ENCODE data around the gene GALC. TPM values are rescaled to one million over a fixed set of nuclear protein-coding genes. Genes with fewer than 3 reads are reported as not detected.

The GALC gene
- polyA plus RNA-seq, 1 donor (not counting 4 experiments of a cell fraction or from before 2014, with no cell fraction given) = 7.9 TPM

GRCh38 chr14:87944987-87945604 is 47.9 kb downstream of the GALC start:
- DNase-seq (ENCODE audit: low read depth, low spot score) (peak; percentile 13), FAIRE-seq (no peak)
- no peaks in the 10 kb centered on the region for H4K20me1 ChIP-seq (ENCODE audit: control insufficient read depth, extremely low read depth, insufficient read depth, low read length)
- TF ChIP-seq EZH2 (IDR thresholded peaks at IDR 0.05; ENCODE audit: low read length) (no peak), CTCF (optimal IDR thresholded peaks at IDR 0.05 in 1 of 3, IDR thresholded peaks at IDR 0.05 in 1 of 3, conservative IDR thresholded peaks at IDR 0.05 in 1 of 3; ENCODE audit: extremely low read depth in 1 of 3, insufficient read depth in 2 of 3, low read length in 3 of 3) (peak in 2 of 3 experiments; percentile 33 to 34)
- H3K4me2 ChIP-seq (ENCODE audit: control insufficient read depth, extremely low read depth, insufficient read depth, low read depth, low read length) = no peak overlapping the region
- H3K79me2 ChIP-seq (ENCODE audit: control insufficient read depth, insufficient read depth, low read length) = no peaks in the 10 kb centered on the region
- H2AFZ ChIP-seq (ENCODE audit: control insufficient read depth, low read length) = no peak overlapping the region
- no peaks in the 10 kb centered on the region for H3K27me3 ChIP-seq (ENCODE audit: control insufficient read depth, extremely low read depth, insufficient read depth, low read length)
- H3K27ac ChIP-seq (ENCODE audit: control insufficient read depth, insufficient read depth, low read length) = no peak overlapping the region
- no peaks in the 10 kb centered on the region for H3K36me3 ChIP-seq (ENCODE audit: control insufficient read depth in 2 of 2, extremely low read depth in 1 of 2, insufficient read depth in 2 of 2, low read length in 2 of 2)
- H3K9me1 ChIP-seq (ENCODE audit: control insufficient read depth, extremely low read depth, insufficient read depth, low read length) = no peaks in the 10 kb centered on the region
- no peaks in the 10 kb centered on the region for H3K9me3 ChIP-seq (ENCODE audit: control insufficient read depth, low read depth, low read length)
- H3K4me3 ChIP-seq (ENCODE audit: control insufficient read depth in 2 of 3, extremely low read depth in 1 of 3, insufficient read depth in 2 of 3, low read depth in 1 of 3, low read length in 3 of 3) = no peak overlapping the region
- H3K9ac ChIP-seq (ENCODE audit: control insufficient read depth, extremely low read depth, insufficient read depth, low read length) = no peak overlapping the region
- dilution Hi-C loops (cut with MboI; ENCODE audit: extremely low pct_ligation_motif_present, low sequenced_read_pairs) = no loop called here
- H3K4me1 ChIP-seq (ENCODE audit: control insufficient read depth, extremely low read depth, insufficient read depth, low read length) = no peaks in the 10 kb centered on the region

- TF ChIP-seq EZH2 (IDR thresholded peaks at IDR 0.05; ENCODE audit: low read length) (no peak), CTCF (optimal IDR thresholded peaks at IDR 0.05 in 1 of 3, IDR thresholded peaks at IDR 0.05 in 1 of 3, conservative IDR thresholded peaks at IDR 0.05 in 1 of 3; ENCODE audit: extremely low read depth in 1 of 3, insufficient read depth in 2 of 3, low read length in 3 of 3) (no peak)
- no peaks in the 10 kb centered on the region for H3K27me3 ChIP-seq (ENCODE audit: control insufficient read depth, extremely low read depth, insufficient read depth, low read length)
- dilution Hi-C loops (cut with MboI; ENCODE audit: extremely low pct_ligation_motif_present, low sequenced_read_pairs) = no loop called here
Observed at GRCh38 chr14:87940894-87941293, 52.1 kb downstream of the GALC start.

More at GRCh38 chr14:87940894-87941293, 52.1 kb downstream of the GALC start:
- Histone ChIP-seq H3K4me1 (ENCODE audit: control insufficient read depth, extremely low read depth, insufficient read depth, low read length) (no peaks in the 10 kb centered on the region), H3K9me3 (ENCODE audit: control insufficient read depth, low read depth, low read length) (no peaks in the 10 kb centered on the region), H2AFZ (ENCODE audit: control insufficient read depth, low read length) (no peak overlapping the region), H3K4me3 (ENCODE audit: control insufficient read depth in 2 of 3, extremely low read depth in 1 of 3, insufficient read depth in 2 of 3, low read depth in 1 of 3, low read length in 3 of 3) (no peak overlapping the region), H3K9ac (ENCODE audit: control insufficient read depth, extremely low read depth, insufficient read depth, low read length) (no peak overlapping the region), H4K20me1 (ENCODE audit: control insufficient read depth, extremely low read depth, insufficient read depth, low read length) (no peaks in the 10 kb centered on the region), H3K36me3 (ENCODE audit: control insufficient read depth in 2 of 2, extremely low read depth in 1 of 2, insufficient read depth in 2 of 2, low read length in 2 of 2) (no peaks in the 10 kb centered on the region), H3K27ac (ENCODE audit: control insufficient read depth, insufficient read depth, low read length) (no peak overlapping the region), H3K79me2 (ENCODE audit: control insufficient read depth, insufficient read depth, low read length) (no peaks in the 10 kb centered on the region), H3K9me1 (ENCODE audit: control insufficient read depth, extremely low read depth, insufficient read depth, low read length) (no peaks in the 10 kb centered on the region), H3K4me2 (ENCODE audit: control insufficient read depth, extremely low read depth, insufficient read depth, low read depth, low read length) (no peak overlapping the region)
- no peak for FAIRE-seq
- no peak for DNase-seq (ENCODE audit: low read depth, low spot score)
